K562 (cell line): ENCODE data around the gene NME9. TPM values are rescaled to one million over a fixed set of nuclear protein-coding genes. Genes with fewer than 3 reads are reported as not detected.

ENCODE experiments used
- ATF7 ChIP-seq: fragments of 450-650 bp; IDR thresholded peaks from 2 replicates; pipeline ENCODE4 v1.7.1; 2014; ENCODE audit warnings: mild to moderate bottlenecking, moderate library complexity
- CEBPB ChIP-seq: fragments of 450-650 bp; IDR thresholded peaks from 2 replicates; pipeline ENCODE4 v1.6.1; 2016; ENCODE audit warnings: missing genetic modification characterization, missing compliant biosample characterization
- CTBP1 ChIP-seq: fragments of 450-650 bp; IDR thresholded peaks from 2 replicates; pipeline ENCODE4 v1.6.1; 2016; ENCODE audit warnings: borderline replicate concordance
- CXXC5 ChIP-seq: fragments of 250-450 bp; sonication (Bioruptor Pico); IDR thresholded peaks from 2 replicates; pipeline ENCODE4 v1.8.0; 2022; ENCODE audit warnings: inconsistent platforms, mild to moderate bottlenecking, moderate library complexity
- EHMT2 ChIP-seq: fragments of 450-650 bp; IDR thresholded peaks from 2 replicates; pipeline ENCODE4 v1.6.1; 2018; ENCODE audit warnings: antibody characterized with exemption
- ELF2 ChIP-seq: fragments of 250-450 bp; sonication (Bioruptor Pico); IDR thresholded peaks from 2 replicates; pipeline ENCODE4 v1.5.0; 2021; ENCODE audit warnings: mild to moderate bottlenecking
- EP300 ChIP-seq: IDR thresholded peaks from 2 replicates; pipeline ENCODE4 v1.6.1; 2012; ENCODE audit warnings: low read length, improper control_type of control experiment
- ETV1 ChIP-seq: fragments of 450-650 bp; conservative IDR thresholded peaks from 2 replicates; pipeline ENCODE4 v1.6.1; 2016; ENCODE audit warnings: missing genetic modification characterization, control low read depth, low read depth, missing compliant biosample characterization
- FOSL1 ChIP-seq: fragments of 200-800 bp; sonication (Bioruptor generic); conservative IDR thresholded peaks from 2 replicates; pipeline ENCODE4 v1.6.1; 2016; ENCODE audit warnings: missing genetic modification characterization, missing compliant biosample characterization
- GTF2A2 ChIP-seq: IDR thresholded peaks from 2 replicates; pipeline ENCODE4 v1.6.1; 2016; ENCODE audit warnings: mild to moderate bottlenecking, missing genetic modification characterization, missing compliant biosample characterization
- HMGN3 ChIP-seq: IDR thresholded peaks from 2 replicates; pipeline ENCODE4 v1.6.1; 2011; ENCODE audit warnings: borderline replicate concordance, low read depth, mild to moderate bottlenecking, mixed read lengths, low read length; ENCODE audit not compliant: insufficient read length; ENCODE audit errors: extremely low read depth
- JUND ChIP-seq, 2 experiments: IDR thresholded peaks; 2 replicates in 1 of 2; 3 replicates in 1 of 2; pipeline ENCODE4 v1.6.1; 2011; ENCODE audit warnings: borderline replicate concordance in 2 of 2, low read depth in 2 of 2, low read length in 2 of 2, improper control_type of control experiment in 1 of 2, missing biosample characterization in 1 of 2, missing genetic modification characterization in 1 of 2, missing genetic modification reagents in 1 of 2
- KLF16 ChIP-seq: IDR thresholded peaks from 2 replicates; pipeline ENCODE4 v1.6.1; 2016; ENCODE audit warnings: antibody characterized with exemption
- KLF6 ChIP-seq: fragments of 250-450 bp; sonication (Bioruptor Pico); IDR thresholded peaks from 2 replicates; pipeline ENCODE4 v1.4.0; 2020; ENCODE audit warnings: mild to moderate bottlenecking, moderate library complexity, borderline replicate concordance
- MAZ ChIP-seq, 2 experiments: fragments of 450-650 bp in 1 of 2; sonication (generic) in 1 of 2; formaldehyde crosslinking; IDR thresholded peaks in 1 of 2; conservative IDR thresholded peaks in 1 of 2; 2 replicates each; pipeline versions ENCODE4 v1.4.0 to v1.5.0; 2020; ENCODE audit warnings: mild to moderate bottlenecking in 1 of 2, missing genetic modification reagents in 1 of 2
- NR1H2 ChIP-seq: sonication (generic); formaldehyde crosslinking; IDR thresholded peaks from 2 replicates; pipeline ENCODE4 v1.4.0; 2020; ENCODE audit warnings: mild to moderate bottlenecking, missing genetic modification reagents
- POLR2AphosphoS2 ChIP-seq: IDR thresholded peaks from 2 replicates; pipeline ENCODE4 v1.6.1; 2012; ENCODE audit warnings: low read length, improper control_type of control experiment
- POLR2H ChIP-seq: IDR thresholded peaks from 2 replicates; pipeline ENCODE4 v1.6.1; 2016; ENCODE audit warnings: missing genetic modification characterization, low read depth, mild to moderate bottlenecking, control low read depth, missing compliant biosample characterization, moderate library complexity
- RCOR1 ChIP-seq, 2 experiments: IDR thresholded peaks; 2 replicates each; pipeline ENCODE4 v1.6.1; 2012; ENCODE audit warnings: low read depth in 2 of 2, low read length in 2 of 2, borderline replicate concordance in 1 of 2, improper control_type of control experiment in 1 of 2
- SMAD3 ChIP-seq: fragments of 450-650 bp; formaldehyde crosslinking; conservative IDR thresholded peaks from 2 replicates; pipeline ENCODE4 v1.4.0; 2020; ENCODE audit warnings: mild to moderate bottlenecking
- SMAD4 ChIP-seq: fragments of 250-450 bp; sonication (Bioruptor Pico); conservative IDR thresholded peaks from 2 replicates; pipeline ENCODE4 v1.8.0; 2021; ENCODE audit warnings: inconsistent platforms, mild to moderate bottlenecking, moderate library complexity
- STAG1 ChIP-seq: sonication (generic); formaldehyde crosslinking; IDR thresholded peaks from 2 replicates; pipeline ENCODE4 v1.5.0; 2020; ENCODE audit warnings: missing genetic modification reagents, borderline replicate concordance
- SUPT5H ChIP-seq: fragments of 450-650 bp; IDR thresholded peaks from 2 replicates; pipeline ENCODE4 v1.6.1; 2016
- TBL1XR1 ChIP-seq, 2 experiments: IDR thresholded peaks; 2 replicates each; pipeline ENCODE4 v1.6.1; 2012; ENCODE audit warnings: improper control_type of control experiment in 2 of 2, low read length in 2 of 2, mild to moderate bottlenecking in 1 of 2
- TEAD2 ChIP-seq: fragments of 450-650 bp; IDR thresholded peaks from 2 replicates; pipeline ENCODE4 v1.6.1; 2016; ENCODE audit warnings: missing genetic modification characterization, control low read depth, missing compliant biosample characterization
- XRCC4 ChIP-seq: IDR thresholded peaks from one replicate; pipeline ENCODE4 v1.6.1; 2011; ENCODE audit not compliant: insufficient read depth, insufficient read length; ENCODE audit errors: extremely low read depth
- ZNF282 ChIP-seq: sonication (generic); formaldehyde crosslinking; IDR thresholded peaks from 2 replicates; pipeline ENCODE4 v1.8.1; 2023; ENCODE audit warnings: missing genetic modification reagents
- ZNF395 ChIP-seq: fragments of 200-800 bp; sonication (Bioruptor generic); IDR thresholded peaks from 2 replicates; pipeline ENCODE4 v1.6.1; 2017; ENCODE audit warnings: missing genetic modification characterization, missing compliant biosample characterization
- ZNF695 ChIP-seq: fragments of 450-650 bp; formaldehyde crosslinking; IDR thresholded peaks from 2 replicates; pipeline ENCODE4 v1.4.0; 2020; ENCODE audit warnings: mild to moderate bottlenecking, moderate library complexity
- ZSCAN32 ChIP-seq: fragments of 450-650 bp; formaldehyde crosslinking; IDR thresholded peaks from 2 replicates; pipeline ENCODE4 v1.4.0; 2020; ENCODE audit warnings: mild to moderate bottlenecking, moderate library complexity
- polyA plus RNA-seq, 8 experiments: library from polyadenylated mRNA; depleted of rRNA in 4 of 8; stranded (reverse) in 5 of 8; unstranded in 3 of 8; fragments of >200 nt; fragmentation: Nextera tagmentation in 2 of 8; fragmentation: Illumina TruSeq in 1 of 8; extraction: Ambion mirVana in 2 of 8; extraction: Trizol in 1 of 8; gene quantifications; 2 replicates each; pipeline versions ENCODE4 v1.2.1 to v1.2.3, GENCODE V29; 2011 to 2014; ENCODE audit warnings: inconsistent platforms in 1 of 8, missing spikeins in 1 of 8
- total RNA-seq, 7 experiments: library from RNA; depleted of rRNA in 6 of 7; stranded (reverse); fragments of >200 nt in 6 of 7; fragmentation: Illumina TruSeq in 2 of 7; extraction: Trizol in 2 of 7; gene quantifications; 2 replicates each; pipeline versions ENCODE4 v1.2.1 to v1.2.3, GENCODE V29; 2011 to 2021; ENCODE audit warnings: low replicate concordance in 1 of 7

NME9 gene
- total and polyA plus RNA-seq, 9 of the 15 experiments (the other 6 are each of a cell fraction or from before 2014, with no cell fraction given): 0.05 to 0.15 (median 0.13) TPM; not detected in 6

DNA sequence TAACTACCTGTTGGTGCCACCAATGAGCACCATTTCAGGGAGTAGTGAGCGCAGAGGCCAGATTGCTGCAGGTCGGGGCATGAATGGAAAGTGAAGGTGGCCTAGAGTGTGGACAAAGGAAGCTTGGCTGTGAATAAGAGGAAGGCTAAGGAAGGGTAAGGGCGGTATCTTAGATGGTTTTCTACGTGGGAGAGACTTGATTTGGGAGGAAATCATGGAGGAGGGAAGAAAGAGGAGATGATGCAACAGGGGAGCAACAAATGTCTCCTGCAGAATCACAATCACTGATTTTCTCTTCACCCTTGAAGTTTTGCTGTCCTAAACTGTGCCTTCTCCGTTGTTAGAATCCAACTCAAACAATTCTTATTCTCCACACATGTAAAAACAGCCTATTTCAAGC is 21.8 kb downstream of the NME9 start (continued):
- TF ChIP-seq NR1H2 (no peak), EHMT2 (peak; percentile 62; the same call in 1 of the 2 replicates), HMGN3 (no peak), KLF6 (no peak), CXXC5 (CRISPR knock-in tag) (peak; percentile 44), ZNF395 (CRISPR knock-in tag) (no peak), TEAD2 (tag) (no peak), ZSCAN32 (CRISPR knock-in tag) (peak; percentile 76; the same call in 1 of the 2 replicates), SUPT5H (no peak), STAG1 (CRISPR knock-in tag) (no peak), CTBP1 (0 out of 2 replicates have a peak, but pooled peaks have one; percentile 25), ATF7 (peak; percentile 33; the same call in 1 of the 2 replicates), ELF2 (CRISPR knock-in tag) (no peak), FOSL1 (tag) (no peak), XRCC4 (no peak), CEBPB (tag) (0 out of 2 replicates have a peak, but pooled peaks have one; percentile 38), MAZ (CRISPR knock-in tag; conservative IDR thresholded peaks at IDR 0.05 in 1 of 2, IDR thresholded peaks at IDR 0.05 in 1 of 2) (no peak), EP300 (0 out of 2 replicates have a peak, but pooled peaks have one; percentile 26), TBL1XR1 (IDR thresholded peaks at IDR 0.05; ENCODE audit: low read length in 2 of 2) (no peak), KLF16 (no peak), SMAD3 (no peak), ZNF695 (CRISPR knock-in tag) (no peak), ETV1 (tag) (0 out of 2 replicates have a peak, but pooled peaks have one; percentile 30), ZNF282 (CRISPR knock-in tag) (no peak), SMAD4 (peak; percentile 55), POLR2H (no peak), JUND (IDR thresholded peaks at IDR 0.05; ENCODE audit: borderline replicate concordance, low read depth, low read length) (peak; percentile 66), JUND (tag; IDR thresholded peaks at IDR 0.05; ENCODE audit: borderline replicate concordance, low read depth, low read length) (no peak), RCOR1 (IDR thresholded peaks at IDR 0.05; ENCODE audit: borderline replicate concordance in 1 of 2, low read depth in 2 of 2, low read length in 2 of 2) (peak in 1 of 2 experiments; percentile 80; a peak in 2 of 4 replicates), GTF2A2 (tag) (no peak), POLR2AphosphoS2 (no peak)
